AG09319 (cell line): ENCODE data around the gene SAMD1.

Experiments
- DNase-seq: peaks from one replicate; pipeline ENCODE4 v3.0.0-alpha.2; 2010; ENCODE audit warnings: low read depth; ENCODE audit errors: extremely low read depth
- TF ChIP-seq, protein P1 (sequence below): IDR thresholded peaks from 2 replicates; pipeline ENCODE4 v1.5.1; 2011; ENCODE audit warnings: low read depth, mild to moderate bottlenecking, inconsistent platforms, low read length, moderate library complexity

Gene SAMD1

DNA sequence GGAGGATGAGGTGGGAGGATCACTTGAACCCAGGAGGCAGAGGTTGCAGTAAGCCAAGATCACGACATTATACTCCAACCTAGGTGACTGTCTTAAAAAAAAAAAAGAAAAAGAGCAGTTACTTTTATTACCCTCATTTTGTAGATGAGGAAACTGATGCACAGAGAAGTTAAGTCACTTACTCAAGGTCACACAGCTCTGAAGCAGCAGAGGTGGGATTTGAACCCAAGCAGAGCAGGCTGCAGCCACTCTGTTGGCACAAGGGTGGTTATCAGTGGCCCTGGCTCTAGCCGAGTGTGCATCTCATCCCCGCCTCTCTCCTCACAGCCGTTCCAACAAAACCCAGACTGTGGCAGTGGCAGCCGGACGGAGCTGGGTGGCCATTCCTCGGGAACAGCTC lies 51.4 kb downstream of the SAMD1 start:
- TF ChIP-seq, protein P1, sequence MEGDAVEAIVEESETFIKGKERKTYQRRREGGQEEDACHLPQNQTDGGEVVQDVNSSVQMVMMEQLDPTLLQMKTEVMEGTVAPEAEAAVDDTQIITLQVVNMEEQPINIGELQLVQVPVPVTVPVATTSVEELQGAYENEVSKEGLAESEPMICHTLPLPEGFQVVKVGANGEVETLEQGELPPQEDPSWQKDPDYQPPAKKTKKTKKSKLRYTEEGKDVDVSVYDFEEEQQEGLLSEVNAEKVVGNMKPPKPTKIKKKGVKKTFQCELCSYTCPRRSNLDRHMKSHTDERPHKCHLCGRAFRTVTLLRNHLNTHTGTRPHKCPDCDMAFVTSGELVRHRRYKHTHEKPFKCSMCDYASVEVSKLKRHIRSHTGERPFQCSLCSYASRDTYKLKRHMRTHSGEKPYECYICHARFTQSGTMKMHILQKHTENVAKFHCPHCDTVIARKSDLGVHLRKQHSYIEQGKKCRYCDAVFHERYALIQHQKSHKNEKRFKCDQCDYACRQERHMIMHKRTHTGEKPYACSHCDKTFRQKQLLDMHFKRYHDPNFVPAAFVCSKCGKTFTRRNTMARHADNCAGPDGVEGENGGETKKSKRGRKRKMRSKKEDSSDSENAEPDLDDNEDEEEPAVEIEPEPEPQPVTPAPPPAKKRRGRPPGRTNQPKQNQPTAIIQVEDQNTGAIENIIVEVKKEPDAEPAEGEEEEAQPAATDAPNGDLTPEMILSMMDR = no peak
- no peak for DNase-seq
